Measurements from ENCODE around the gene NRARP.
A peak's percentile ranks its signal among the peaks of the same experiment; 100 is the strongest.

Gene NRARP

DNA sequence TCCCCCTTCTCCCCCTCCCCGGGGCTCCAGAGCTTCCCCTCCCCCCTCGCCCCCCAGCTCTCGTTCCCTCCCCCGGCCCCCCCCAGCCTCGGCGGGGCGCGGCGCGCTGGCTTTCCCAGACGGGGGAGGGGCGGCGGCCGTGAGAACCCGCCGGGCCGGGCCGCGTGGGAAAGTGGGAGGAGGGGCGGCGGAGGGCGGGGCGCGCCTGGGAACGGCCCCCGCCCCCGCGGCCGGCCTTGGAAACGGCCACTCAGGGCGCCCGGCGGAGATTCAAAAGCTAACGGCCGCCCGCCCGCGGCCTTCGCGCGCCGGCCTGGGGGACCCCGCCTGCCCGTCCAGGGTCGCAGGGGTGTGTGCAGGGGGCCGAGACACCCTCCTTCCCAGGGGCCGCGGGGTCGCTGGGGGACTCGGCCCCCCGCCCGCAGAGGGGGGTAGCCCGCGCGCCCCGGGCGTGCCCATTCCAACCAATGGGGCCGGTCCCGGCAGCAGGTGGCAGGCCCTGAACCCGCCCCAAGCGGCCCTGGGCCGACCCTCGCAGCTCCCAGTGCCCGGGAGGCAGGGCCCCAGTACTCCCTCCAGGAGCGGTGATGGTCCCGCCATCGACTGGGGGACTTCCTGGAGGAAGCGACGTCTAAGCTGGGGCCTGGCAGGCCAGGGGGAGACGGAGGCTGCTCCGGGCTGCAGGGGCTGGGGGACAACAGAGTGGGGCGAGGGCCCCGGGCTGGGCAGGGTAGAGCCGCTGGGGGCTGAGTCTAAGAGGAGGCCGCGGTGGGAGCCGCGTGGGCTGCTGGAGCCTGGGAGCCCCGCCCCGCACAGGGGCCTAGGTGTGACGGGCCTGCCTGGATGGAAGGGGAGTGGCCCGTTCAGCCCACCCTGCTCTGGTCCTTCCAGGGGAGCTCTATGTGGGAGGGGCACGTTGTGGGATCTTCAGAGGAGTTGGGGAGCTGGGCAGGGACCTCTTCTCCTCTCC is 14.2 kb upstream of the NRARP start:
- peak overlapping the region; percentile 3 to 17 for H3K4me3 ChIP-seq (ENCODE audit: low read length in 2 of 2)
- no peaks in the 10 kb centered on the region for H3K36me3 ChIP-seq (ENCODE audit: control insufficient read depth in 2 of 2, insufficient read depth in 2 of 2, low read length in 2 of 2)
- H3K27me3 ChIP-seq (ENCODE audit: control insufficient read depth in 2 of 2, insufficient read depth in 2 of 2, low read length in 2 of 2) = no peaks in the 10 kb centered on the region
- peak overlapping the region; percentile 32 to 60 for H3K9ac ChIP-seq (ENCODE audit: low read depth in 1 of 2, low read length in 2 of 2)
- no peak overlapping the region for H3K27ac ChIP-seq (ENCODE audit: low read depth in 2 of 2, low read length in 2 of 2)
- H3K9me3 ChIP-seq (ENCODE audit: control insufficient read depth in 2 of 2, low read length in 2 of 2) = no peaks in the 10 kb centered on the region
- peaks cover 15 to 17% of the 10 kb centered on the region in 2 donors for H3K4me1 ChIP-seq (ENCODE audit: control insufficient read depth in 2 of 2, insufficient read depth in 2 of 2, low read length in 2 of 2)

GRCh38 chr9:137315581-137316011 is 13.5 kb upstream of the NRARP start:
- Histone ChIP-seq H3K9ac (ENCODE audit: low read depth in 1 of 2, low read length in 2 of 2) (no peak overlapping the region), H3K4me1 (ENCODE audit: control insufficient read depth in 2 of 2, insufficient read depth in 2 of 2, low read length in 2 of 2) (peaks cover 22 to 24% of the 10 kb centered on the region in 2 donors), H3K36me3 (ENCODE audit: control insufficient read depth in 2 of 2, insufficient read depth in 2 of 2, low read length in 2 of 2) (no peaks in the 10 kb centered on the region), H3K9me3 (ENCODE audit: control insufficient read depth in 2 of 2, low read length in 2 of 2) (no peaks in the 10 kb centered on the region), H3K4me3 (ENCODE audit: low read length in 2 of 2) (no peak overlapping the region), H3K27ac (ENCODE audit: low read depth in 2 of 2, low read length in 2 of 2) (no peak overlapping the region), H3K27me3 (ENCODE audit: control insufficient read depth in 2 of 2, insufficient read depth in 2 of 2, low read length in 2 of 2) (no peaks in the 10 kb centered on the region)

DNA sequence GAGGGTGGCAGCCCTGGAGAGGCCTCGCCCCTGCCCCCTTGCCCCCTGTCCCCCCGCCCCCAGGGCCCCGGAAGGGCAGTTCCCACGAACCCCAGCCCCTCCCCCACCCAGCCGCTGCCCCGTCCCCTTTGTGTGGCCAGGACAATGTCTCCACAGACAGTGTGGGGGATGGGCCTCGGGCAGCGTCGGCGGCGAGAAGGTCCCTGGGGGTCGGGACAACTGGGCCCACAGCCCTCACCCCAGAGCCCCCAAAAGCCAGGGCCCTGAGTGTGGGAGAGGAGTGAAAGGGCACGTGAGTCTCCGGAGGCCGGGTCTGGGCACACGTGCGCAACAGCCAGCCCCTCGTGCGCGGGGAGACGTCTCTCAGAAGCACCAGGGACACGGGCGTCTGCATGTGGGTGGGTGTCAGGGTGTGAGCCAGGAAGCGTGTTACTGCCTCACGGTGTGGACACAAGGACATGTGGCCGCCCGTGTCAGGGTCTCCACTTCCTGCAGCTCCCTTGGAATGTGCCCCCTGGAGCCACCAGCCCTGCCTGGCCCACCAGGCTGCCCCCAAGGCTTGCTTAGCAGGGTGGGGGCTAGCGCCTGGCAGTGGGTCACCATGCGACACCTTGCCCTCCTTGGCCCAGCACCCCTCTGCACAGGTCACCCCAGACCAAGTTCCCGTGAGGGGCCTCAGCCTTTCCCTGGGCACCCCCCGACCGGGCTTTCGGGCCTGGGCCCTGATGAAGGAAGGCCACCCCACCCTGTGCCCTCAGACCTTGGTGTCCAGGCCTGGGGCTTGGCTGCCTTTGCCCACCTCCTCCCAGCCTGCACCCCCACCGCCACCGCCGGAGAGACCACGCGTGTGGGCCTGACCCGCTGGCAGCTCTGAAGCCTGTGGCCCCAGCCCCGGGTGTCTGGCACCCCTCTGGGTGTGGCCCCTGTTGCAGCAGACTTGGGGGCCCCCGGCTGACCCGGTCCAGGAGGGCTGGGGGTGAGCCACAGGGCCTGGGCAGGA is 12.8 kb upstream of the NRARP start:
- Histone ChIP-seq H3K9me3 (ENCODE audit: control insufficient read depth in 2 of 2, low read length in 2 of 2) (no peaks in the 10 kb centered on the region), H3K27me3 (ENCODE audit: control insufficient read depth in 2 of 2, insufficient read depth in 2 of 2, low read length in 2 of 2) (no peaks in the 10 kb centered on the region), H3K4me3 (ENCODE audit: low read length in 2 of 2) (no peak overlapping the region), H3K9ac (ENCODE audit: low read depth in 1 of 2, low read length in 2 of 2) (no peak overlapping the region), H3K36me3 (ENCODE audit: control insufficient read depth in 2 of 2, insufficient read depth in 2 of 2, low read length in 2 of 2) (no peaks in the 10 kb centered on the region), H3K27ac (ENCODE audit: low read depth in 2 of 2, low read length in 2 of 2) (no peak overlapping the region), H3K4me1 (ENCODE audit: control insufficient read depth in 2 of 2, insufficient read depth in 2 of 2, low read length in 2 of 2) (peaks cover 21 to 29% of the 10 kb centered on the region in 2 donors)

DNA sequence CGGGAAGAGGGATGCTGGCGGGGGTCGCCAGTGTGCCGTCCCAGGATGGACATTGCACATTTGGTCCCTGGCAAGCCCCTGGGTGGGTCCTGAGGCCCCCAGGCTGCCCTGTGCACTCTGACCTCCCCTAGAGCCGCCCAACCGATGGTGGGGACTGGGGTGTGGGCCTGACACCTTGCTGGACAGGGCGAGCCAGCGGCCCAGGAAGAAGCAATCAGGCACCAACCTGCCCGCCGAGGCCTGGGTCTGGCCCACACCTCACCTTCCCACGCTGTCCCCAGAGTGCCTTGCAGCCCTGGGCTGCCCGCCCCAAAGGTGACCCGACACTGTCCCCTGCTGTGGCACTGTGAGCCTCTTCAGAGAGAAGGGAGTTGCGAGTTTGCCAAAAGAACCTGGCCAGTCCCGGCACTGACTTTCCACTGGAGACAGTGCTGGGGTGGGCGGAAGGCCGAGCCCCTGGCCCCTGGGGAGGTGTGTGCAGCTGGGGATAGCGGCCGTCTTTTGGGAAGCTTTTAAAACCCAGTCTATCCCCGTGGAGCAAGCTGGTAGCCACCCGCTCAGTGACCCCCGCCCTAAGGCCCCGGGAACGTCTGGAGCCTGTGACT is 12.0 kb upstream of the NRARP start:
- Histone ChIP-seq H3K27me3 (ENCODE audit: control insufficient read depth in 2 of 2, insufficient read depth in 2 of 2, low read length in 2 of 2) (no peaks in the 10 kb centered on the region), H3K4me3 (ENCODE audit: low read length in 2 of 2) (no peak overlapping the region), H3K27ac (ENCODE audit: low read depth in 2 of 2, low read length in 2 of 2) (no peak overlapping the region), H3K9me3 (ENCODE audit: control insufficient read depth in 2 of 2, low read length in 2 of 2) (no peaks in the 10 kb centered on the region), H3K4me1 (ENCODE audit: control insufficient read depth in 2 of 2, insufficient read depth in 2 of 2, low read length in 2 of 2) (peaks cover 21 to 29% of the 10 kb centered on the region in 2 donors), H3K36me3 (ENCODE audit: control insufficient read depth in 2 of 2, insufficient read depth in 2 of 2, low read length in 2 of 2) (no peaks in the 10 kb centered on the region), H3K9ac (ENCODE audit: low read depth in 1 of 2, low read length in 2 of 2) (peak overlapping the region in 1 of 2 donors; percentile 4)

DNA sequence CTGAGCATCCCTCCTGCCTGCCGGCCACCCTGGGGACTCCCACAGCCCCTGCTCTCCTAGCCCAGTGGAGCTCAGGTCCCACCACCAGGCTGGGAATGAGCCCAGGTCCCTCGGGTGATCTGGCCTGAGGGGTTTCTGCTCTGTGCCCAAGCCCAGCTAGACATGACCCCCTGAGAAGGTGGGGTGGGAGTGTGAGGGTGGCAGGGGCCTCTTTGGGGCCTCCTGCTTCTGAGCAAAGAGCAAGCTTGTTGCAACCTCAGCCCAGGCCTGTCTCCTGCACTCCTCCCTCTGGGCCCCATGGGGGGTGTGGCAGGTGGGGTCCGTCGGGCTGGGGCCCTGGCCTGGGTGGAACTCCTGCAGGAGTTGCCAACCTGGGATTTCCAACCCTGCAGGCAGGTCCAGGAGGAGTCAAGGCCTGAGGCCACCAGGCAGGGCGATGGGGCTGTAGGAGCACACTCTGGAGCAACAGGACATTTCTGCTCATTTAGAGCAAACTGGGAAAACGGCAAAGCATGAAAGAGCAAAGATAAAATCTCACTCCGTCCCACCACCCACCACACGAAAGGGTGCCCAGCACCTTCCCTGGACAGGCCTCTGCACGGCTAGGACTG is 11.4 kb upstream of the NRARP start:
- no peak overlapping the region for H3K9ac ChIP-seq (ENCODE audit: low read depth in 1 of 2, low read length in 2 of 2)

GRCh38 chr9:137312852-137313325 is 10.8 kb upstream of the NRARP start:
- Histone ChIP-seq H3K4me1 (ENCODE audit: control insufficient read depth in 2 of 2, insufficient read depth in 2 of 2, low read length in 2 of 2) (peaks cover 21 to 33% of the 10 kb centered on the region in 2 donors), H3K27ac (ENCODE audit: low read depth in 2 of 2, low read length in 2 of 2) (peak overlapping the region; percentile 48 to 93), H3K27me3 (ENCODE audit: control insufficient read depth in 2 of 2, insufficient read depth in 2 of 2, low read length in 2 of 2) (no peaks in the 10 kb centered on the region), H3K36me3 (ENCODE audit: control insufficient read depth in 2 of 2, insufficient read depth in 2 of 2, low read length in 2 of 2) (no peaks in the 10 kb centered on the region), H3K9ac (ENCODE audit: low read depth in 1 of 2, low read length in 2 of 2) (no peak overlapping the region), H3K4me3 (ENCODE audit: low read length in 2 of 2) (no peak overlapping the region), H3K9me3 (ENCODE audit: control insufficient read depth in 2 of 2, low read length in 2 of 2) (no peaks in the 10 kb centered on the region)

More for the DNA sequence above, 11.4 kb upstream of the NRARP start:
- Histone ChIP-seq H3K27ac (ENCODE audit: low read depth in 2 of 2, low read length in 2 of 2) (no peak overlapping the region), H3K27me3 (ENCODE audit: control insufficient read depth in 2 of 2, insufficient read depth in 2 of 2, low read length in 2 of 2) (no peaks in the 10 kb centered on the region), H3K36me3 (ENCODE audit: control insufficient read depth in 2 of 2, insufficient read depth in 2 of 2, low read length in 2 of 2) (no peaks in the 10 kb centered on the region), H3K4me3 (ENCODE audit: low read length in 2 of 2) (no peak overlapping the region), H3K9me3 (ENCODE audit: control insufficient read depth in 2 of 2, low read length in 2 of 2) (no peaks in the 10 kb centered on the region), H3K4me1 (ENCODE audit: control insufficient read depth in 2 of 2, insufficient read depth in 2 of 2, low read length in 2 of 2) (peaks cover 21 to 29% of the 10 kb centered on the region in 2 donors)

DNA sequence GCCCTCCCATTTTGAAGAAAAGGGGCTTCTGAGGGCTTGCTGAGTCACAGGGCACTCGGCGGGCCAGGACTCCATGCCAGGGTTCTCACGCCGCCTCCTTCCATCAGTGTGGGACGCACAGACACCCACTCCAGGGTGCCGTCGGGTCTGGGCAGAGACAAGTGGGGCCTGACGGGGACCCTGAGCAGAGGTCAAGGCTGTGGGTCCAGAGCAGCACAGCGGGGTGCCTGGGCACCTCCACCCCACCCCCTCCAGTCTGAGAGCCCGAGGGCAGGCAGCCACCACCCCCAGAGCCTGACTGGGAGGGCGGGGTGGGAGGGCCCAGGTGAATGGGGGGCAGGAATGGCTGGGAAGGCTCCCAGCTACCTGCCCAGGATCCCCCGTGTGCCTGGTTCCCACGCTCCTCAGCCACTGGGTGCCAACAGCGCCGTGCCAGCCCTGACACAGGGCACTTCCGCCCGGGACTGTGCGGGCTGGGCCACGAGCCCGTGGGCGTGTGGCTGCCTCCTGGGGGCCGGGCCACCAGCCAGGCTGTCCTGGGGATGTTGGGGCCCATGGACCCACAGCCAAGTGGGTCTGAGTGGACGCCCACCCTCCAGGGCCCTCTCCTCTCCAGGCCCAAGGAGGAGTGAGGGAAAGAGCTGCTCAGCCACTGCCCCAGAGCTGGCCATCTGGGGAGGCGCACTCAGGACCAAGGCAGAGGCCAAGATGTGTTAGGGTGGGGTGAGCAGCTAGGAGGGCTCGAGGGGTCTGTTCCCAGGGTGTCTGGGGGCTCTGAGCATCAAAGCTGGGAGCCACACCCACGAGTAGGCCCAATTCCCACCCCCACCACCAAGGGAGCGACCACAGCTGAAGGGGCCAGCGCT is 10.1 kb upstream of the NRARP start:
- peak overlapping the region; percentile 92 to 93 for H3K27ac ChIP-seq (ENCODE audit: low read depth in 2 of 2, low read length in 2 of 2)
- H3K9me3 ChIP-seq (ENCODE audit: control insufficient read depth in 2 of 2, low read length in 2 of 2) = no peaks in the 10 kb centered on the region
- H3K27me3 ChIP-seq (ENCODE audit: control insufficient read depth in 2 of 2, insufficient read depth in 2 of 2, low read length in 2 of 2) = no peaks in the 10 kb centered on the region
- peak overlapping the region in 1 of 2 donors; percentile 38 for H3K4me3 ChIP-seq (ENCODE audit: low read length in 2 of 2)
- peaks cover 26 to 38% of the 10 kb centered on the region in 2 donors for H3K4me1 ChIP-seq (ENCODE audit: control insufficient read depth in 2 of 2, insufficient read depth in 2 of 2, low read length in 2 of 2)
- H3K9ac ChIP-seq (ENCODE audit: low read depth in 1 of 2, low read length in 2 of 2) = peak overlapping the region; percentile 47 to 79
- H3K36me3 ChIP-seq (ENCODE audit: control insufficient read depth in 2 of 2, insufficient read depth in 2 of 2, low read length in 2 of 2) = no peaks in the 10 kb centered on the region

DNA sequence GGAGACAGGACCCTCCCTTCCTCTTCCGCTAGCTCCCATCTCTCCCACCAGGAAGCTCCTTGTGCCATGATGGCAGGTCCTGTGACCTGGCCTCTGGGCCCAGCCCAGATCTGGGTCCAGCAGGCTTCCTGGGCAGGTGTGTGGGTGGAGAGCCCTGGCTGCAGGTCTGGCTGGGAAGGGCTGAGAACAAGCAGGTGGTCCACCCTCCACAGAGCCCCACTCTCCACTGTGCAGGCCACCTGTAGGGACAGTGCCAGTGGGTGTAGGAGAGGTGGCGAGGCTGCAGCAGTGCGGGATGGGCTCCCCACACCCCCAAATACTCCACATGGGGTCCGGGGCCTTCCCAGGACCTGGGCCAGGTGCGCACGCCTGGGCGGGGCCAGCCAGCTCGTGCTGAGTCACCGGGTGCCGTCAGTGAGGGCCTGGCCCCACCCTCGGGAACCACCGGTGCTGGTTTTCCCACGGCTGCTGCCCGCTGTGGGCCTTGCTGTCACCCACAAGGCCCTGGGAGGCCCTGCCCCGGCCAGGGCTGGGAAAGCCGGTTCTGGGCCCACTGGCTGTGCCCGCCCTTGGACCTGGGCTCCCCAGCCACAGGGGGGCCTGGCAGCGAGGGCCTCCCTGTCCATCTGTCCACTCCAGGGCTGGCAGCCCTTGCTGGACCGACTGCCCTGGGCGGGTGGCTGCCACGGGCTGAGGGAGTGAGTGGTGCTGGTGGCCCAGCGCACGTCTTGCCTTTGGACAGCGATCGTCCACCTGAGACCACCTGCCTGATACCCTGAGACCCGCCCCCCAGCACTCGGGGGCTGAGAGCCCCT is 9.3 kb upstream of the NRARP start:
- Histone ChIP-seq H3K4me3 (ENCODE audit: low read length in 2 of 2) (peak overlapping the region; percentile 7 to 38), H3K4me1 (ENCODE audit: control insufficient read depth in 2 of 2, insufficient read depth in 2 of 2, low read length in 2 of 2) (peaks cover 32 to 43% of the 10 kb centered on the region in 2 donors), H3K9ac (ENCODE audit: low read depth in 1 of 2, low read length in 2 of 2) (peak overlapping the region; percentile 56 to 79), H3K36me3 (ENCODE audit: control insufficient read depth in 2 of 2, insufficient read depth in 2 of 2, low read length in 2 of 2) (no peaks in the 10 kb centered on the region), H3K27ac (ENCODE audit: low read depth in 2 of 2, low read length in 2 of 2) (peak overlapping the region; percentile 92 to 93), H3K9me3 (ENCODE audit: control insufficient read depth in 2 of 2, low read length in 2 of 2) (no peaks in the 10 kb centered on the region), H3K27me3 (ENCODE audit: control insufficient read depth in 2 of 2, insufficient read depth in 2 of 2, low read length in 2 of 2) (no peaks in the 10 kb centered on the region)
